Fibroblast of villous mesenchyme (primary cell): Measurements from ENCODE around the gene OXT. TPM values are rescaled to one million over a fixed set of nuclear protein-coding genes. Genes with fewer than 3 reads are reported as not detected.
A peak's percentile ranks its signal among the peaks of the same experiment; 100 is the strongest.

Experiments used
- DNase-seq: peaks from one replicate; pipeline ENCODE4 v3.0.0-alpha.2; 2010; ENCODE audit warnings: low read depth
- H3K4me3 ChIP-seq: 2 replicates; pipeline ENCODE4 v1.5.1; 2011; ENCODE audit warnings: low read depth, mild to moderate bottlenecking, low read length
- CTCF ChIP-seq: IDR thresholded peaks from 2 replicates; pipeline ENCODE4 v1.5.1; 2012; ENCODE audit warnings: low read depth, mild to moderate bottlenecking, low read length; ENCODE audit not compliant: insufficient read depth
- total RNA-seq: library from RNA; depleted of rRNA; stranded (reverse); fragments of >200 nt; gene quantifications from 2 replicates; pipeline ENCODE4 v1.2.3, GENCODE V29; 2012

The OXT gene
- total RNA-seq, 1 donor, result not detected

- DNase-seq, result peak; percentile 12
- H3K4me3 ChIP-seq, result no peak overlapping the region
- TF ChIP-seq CTCF, result no peak
Measured at GRCh38 chr20:3082306-3082951, 11.0 kb downstream of the OXT start.

GRCh38 chr20:3082955-3083952 is 11.8 kb downstream of the OXT start:
- DNase-seq, result no peak
- TF ChIP-seq CTCF, result no peak
- no peak overlapping the region for H3K4me3 ChIP-seq

- no peak for DNase-seq
- no peak for TF ChIP-seq CTCF
- no peak within 1 kb of the TSS for H3K4me3 ChIP-seq
Measured at GRCh38 chr20:3084283-3084985, 13.0 kb downstream of the OXT start, which contains the start of gene AVP. Gene AVP, minus strand, starts transcription at chr20:3084724. Its CDS starts 50 bp downstream, at chr20:3084674.

- DNase-seq, result no peak
- no peak overlapping the region for H3K4me3 ChIP-seq
- no peak for TF ChIP-seq CTCF
Measured at GRCh38 chr20:3084986-3085360, 13.6 kb downstream of the OXT start.

- no peak for TF ChIP-seq CTCF
- H3K4me3 ChIP-seq, result no peak overlapping the region
Measured at GRCh38 chr20:3085571-3086072, 14.2 kb downstream of the OXT start.

GRCh38 chr20:3088031-3088430 is 16.6 kb downstream of the OXT start:
- H3K4me3 ChIP-seq, result no peak overlapping the region
- DNase-seq, result no peak
- TF ChIP-seq CTCF, result no peak

More at GRCh38 chr20:3085571-3086072, 14.2 kb downstream of the OXT start:
- no peak for DNase-seq
